HCT116 (cell line): Measurements from ENCODE around the gene ATP8A2. TPM values are rescaled to one million over a fixed set of nuclear protein-coding genes. Genes with fewer than 3 reads are reported as not detected.
A peak's percentile ranks its signal among the peaks of the same experiment; 100 is the strongest.

Experiments
- ATAC-seq: fragments of 200-7000 bp; cut with Tn5 transposase; 2 replicates; pipeline ENCODE4 v1.9.1; 2020; ENCODE audit warnings: mild to moderate bottlenecking, moderate library complexity
- BruUV-seq: library from RNA; stranded (reverse); fragments of 400-500 nt; replicated peaks from 2 replicates; lab custom pipeline; 2021; lab: Mats Ljungman, UMichigan
- CTCF ChIA-PET: fragments of 300-600 bp; sonication (Branson Sonifier 250); formaldehyde crosslinking; loops from one replicate; lab custom pipeline; 2021; ENCODE audit warnings: antibody characterized with exemption; lab: Charles Lee
- POLR2A ChIA-PET: fragments of 300-600, 350-600 bp; sonication (Branson Sonifier 250); formaldehyde crosslinking; loops from one replicate; lab custom pipeline; 2021; ENCODE audit warnings: antibody characterized with exemption; lab: Charles Lee
- RAD21 ChIA-PET, 2 experiments: fragments of 300-600 bp; sonication (Branson Sonifier 250); formaldehyde crosslinking; loops; one replicate each; lab custom pipeline; 2023; ENCODE audit warnings: low total read pairs in 2 of 2; ENCODE audit not compliant: uncharacterized antibody in 2 of 2, unreplicated experiment in 2 of 2, low non-redundant PET in 1 of 2; lab: Charles Lee
- DNase-seq: peaks from one replicate; pipeline ENCODE4 v3.0.0-alpha.2; 2010; ENCODE audit warnings: low read depth, low spot score
- H2AFZ ChIP-seq: fragments of 200-600 bp; shearing (Covaris generic), sonication (generic); 2 replicates; pipeline ENCODE4 v1.6.1; 2017; ENCODE audit warnings: low read depth, mixed run types, mixed read lengths, antibody characterized with exemption, low read length; ENCODE audit not compliant: poor library complexity, severe bottlenecking
- H3K27ac ChIP-seq: 2 replicates; pipeline ENCODE4 v1.5.1; 2012; ENCODE audit warnings: low read depth, low read length
- H3K27me3 ChIP-seq: fragments of 200-600 bp; sonication (generic); 2 replicates; pipeline ENCODE4 v1.6.1; 2016; ENCODE audit warnings: mixed run types, low read length, mixed read lengths; ENCODE audit not compliant: insufficient read depth
- H3K36me3 ChIP-seq, 2 experiments: fragments of 200-500 bp in 1 of 2; fragments of 200-600 bp in 1 of 2; sonication (Bioruptor generic) in 1 of 2; sonication (generic) in 1 of 2; 2 replicates each; pipeline versions ENCODE4 v1.5.1 to v1.6.1; 2014 to 2016; ENCODE audit warnings: low read length in 2 of 2, inconsistent platforms in 1 of 2, mixed read lengths in 1 of 2, mixed run types in 1 of 2; ENCODE audit not compliant: insufficient read depth in 2 of 2, control insufficient read depth in 1 of 2
- H3K4me1 ChIP-seq, 2 experiments: fragments of 200-600 bp in 1 of 2; sonication (generic) in 1 of 2; 2 replicates each; pipeline versions ENCODE4 v1.5.1 to v1.6.1; 2012 to 2017; ENCODE audit warnings: low read length in 2 of 2, inconsistent platforms in 1 of 2, mild to moderate bottlenecking in 1 of 2, mixed read lengths in 1 of 2, mixed run types in 1 of 2, moderate library complexity in 1 of 2; ENCODE audit not compliant: insufficient read depth in 2 of 2, control insufficient read depth in 1 of 2
- H3K4me2 ChIP-seq: fragments of 200-600 bp; sonication (generic); 2 replicates; pipeline ENCODE4 v1.6.1; 2017; ENCODE audit warnings: mixed run types, low read length, mixed read lengths
- H3K4me3 ChIP-seq, 2 experiments: fragments of 200-600 bp in 1 of 2; sonication (generic) in 1 of 2; replicated peaks in 1 of 2; 2 replicates each; pipeline ENCODE4 v1.5.1; 2011 to 2016; ENCODE audit warnings: low read length in 2 of 2, control low read depth in 1 of 2, low read depth in 1 of 2, mild to moderate bottlenecking in 1 of 2, mixed read lengths in 1 of 2, mixed run types in 1 of 2
- H3K79me2 ChIP-seq: fragments of 200-600 bp; sonication (generic); 2 replicates; pipeline ENCODE4 v1.6.1; 2017; ENCODE audit warnings: mild to moderate bottlenecking, mixed run types, low read length, moderate library complexity, mixed read lengths; ENCODE audit not compliant: insufficient read depth
- H3K9ac ChIP-seq: fragments of 200-600 bp; sonication (generic); 2 replicates; pipeline ENCODE4 v1.6.1; 2016; ENCODE audit warnings: low read length, mixed read lengths
- H3K9me2 ChIP-seq: fragments of 200-600 bp; sonication (generic), shearing (Covaris generic); 2 replicates; pipeline ENCODE4 v1.6.1; 2017; ENCODE audit warnings: mixed run types, mild to moderate bottlenecking, moderate library complexity; ENCODE audit not compliant: insufficient read depth
- H3K9me3 ChIP-seq, 2 experiments: fragments of 200-500 bp in 1 of 2; fragments of 200-600 bp in 1 of 2; sonication (Bioruptor generic) in 1 of 2; sonication (generic) in 1 of 2; 2 replicates each; pipeline ENCODE4 v1.6.1; 2014 to 2017; ENCODE audit warnings: low read length in 2 of 2, mixed read lengths in 2 of 2, inconsistent platforms in 1 of 2, low read depth in 1 of 2, mild to moderate bottlenecking in 1 of 2, mixed run types in 1 of 2, moderate library complexity in 1 of 2; ENCODE audit not compliant: control insufficient read depth in 1 of 2, insufficient read depth in 1 of 2
- H4K20me1 ChIP-seq: fragments of 200-600 bp; sonication (generic), shearing (Covaris generic); 2 replicates; pipeline ENCODE4 v1.6.1; 2017; ENCODE audit warnings: mixed run types, mild to moderate bottlenecking, moderate library complexity; ENCODE audit not compliant: insufficient read depth
- EZH2 ChIP-seq: fragments of 200-600 bp; sonication (generic); IDR thresholded peaks from 2 replicates; pipeline ENCODE4 v1.6.1; 2017; ENCODE audit warnings: antibody characterized with exemption, mixed run types
- EZH2phosphoT487 ChIP-seq: fragments of 200-600 bp; IDR thresholded peaks from 2 replicates; pipeline ENCODE4 v1.6.1; 2018; ENCODE audit warnings: antibody characterized with exemption, borderline replicate concordance
- FOSL1 ChIP-seq: IDR thresholded peaks from 2 replicates; pipeline ENCODE4 v1.6.1; 2012; ENCODE audit warnings: low read depth
- JUND ChIP-seq: IDR thresholded peaks from 2 replicates; pipeline ENCODE4 v1.6.1; 2012
- POLR2AphosphoS5 ChIP-seq: IDR thresholded peaks from 2 replicates; pipeline ENCODE4 v1.6.1; 2011; ENCODE audit warnings: mild to moderate bottlenecking, low read depth, low read length, moderate library complexity
- RAD21 ChIP-seq: IDR thresholded peaks from 2 replicates; pipeline ENCODE4 v1.6.1; 2012; ENCODE audit warnings: low read depth, mild to moderate bottlenecking
- SIN3A ChIP-seq: IDR thresholded peaks from 2 replicates; pipeline ENCODE4 v1.6.1; 2012; ENCODE audit warnings: low read depth
- SP1 ChIP-seq: IDR thresholded peaks from 2 replicates; pipeline ENCODE4 v1.6.1; 2012; ENCODE audit warnings: low read depth
- YY1 ChIP-seq: IDR thresholded peaks from 2 replicates; pipeline ENCODE4 v1.6.1; 2011; ENCODE audit warnings: low read length, low read depth, moderate library complexity, mild to moderate bottlenecking; ENCODE audit not compliant: insufficient replicate concordance; ENCODE audit errors: extremely low read depth
- ZFX ChIP-seq: fragments of 450-650 bp; IDR thresholded peaks from 2 replicates; pipeline ENCODE4 v1.6.1; 2017
- intact Hi-C: fragments of 100-400 bp; cut with micrococcal nuclease; formaldehyde crosslinking; loops from 2 replicates; pipeline ENCODE4 v1.10.0; 2022
- total RNA-seq: library from RNA; stranded (reverse); gene quantifications from one replicate; pipeline ENCODE4 v1.2.1, GENCODE V29; 2021; ENCODE audit not compliant: unreplicated experiment
- TF ChIP-seq, protein P1 (sequence below): IDR thresholded peaks from 2 replicates; pipeline ENCODE4 v1.6.1; 2012; ENCODE audit warnings: low read depth
- TF ChIP-seq, protein P2 (sequence below): IDR thresholded peaks from 2 replicates; pipeline ENCODE4 v1.6.1; 2011; ENCODE audit warnings: mild to moderate bottlenecking, low read length, moderate library complexity; ENCODE audit not compliant: insufficient replicate concordance; ENCODE audit errors: extremely low read depth
- TF ChIP-seq, protein P3 (sequence below), 3 experiments: fragments of 200-600 bp in 1 of 3; sonication (generic) in 1 of 3; IDR thresholded peaks in 2 of 3; conservative IDR thresholded peaks in 1 of 3; 2 replicates each; pipeline ENCODE4 v1.5.1; 2012 to 2017; ENCODE audit warnings: low read depth in 2 of 3, low read length in 2 of 3, antibody characterized with exemption in 1 of 3, borderline replicate concordance in 1 of 3, control low read depth in 1 of 3, mild to moderate bottlenecking in 1 of 3, mixed read lengths in 1 of 3, mixed run types in 1 of 3, moderate library complexity in 1 of 3; ENCODE audit not compliant: insufficient read depth in 1 of 3
- TF ChIP-seq, protein P4 (sequence below): IDR thresholded peaks from 2 replicates; pipeline ENCODE4 v1.6.1; 2012

Gene ATP8A2
- total RNA-seq, 1 experiment from 2014 or later, result not detected

DNA sequence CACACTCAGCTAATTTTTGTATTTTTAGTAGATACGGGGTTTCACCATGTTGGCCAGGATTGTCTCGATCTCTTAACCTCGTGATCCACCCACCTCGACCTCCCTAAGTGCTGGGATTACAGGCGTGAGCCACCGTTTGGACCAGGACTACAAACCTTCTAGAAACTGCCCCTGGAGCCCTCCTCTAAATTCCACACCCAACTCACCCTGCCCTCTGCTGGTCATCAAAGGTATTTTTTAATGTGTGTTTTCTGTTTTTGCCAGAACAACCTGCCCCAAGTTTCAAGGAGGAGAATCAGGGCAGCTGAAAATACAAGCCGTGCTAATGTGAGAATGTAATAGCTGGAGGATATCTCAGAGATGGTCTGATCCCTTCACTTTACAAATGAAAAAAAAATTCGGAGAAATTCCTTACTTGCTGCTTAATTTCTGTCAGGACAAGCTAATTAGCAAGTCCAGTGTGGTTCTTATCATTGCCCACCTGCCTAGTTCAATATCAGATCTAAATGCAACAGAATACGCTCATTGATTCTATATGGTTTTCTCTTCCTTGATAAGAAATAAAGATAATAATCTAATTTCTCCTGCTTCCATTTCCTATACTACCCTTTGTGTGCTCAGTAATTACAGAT lies 4.1 kb downstream of the ATP8A2 start:
- TF ChIP-seq ZFX (no peak), EZH2 (no peak), EZH2phosphoT487 (no peak), JUND (no peak), SIN3A (no peak), FOSL1 (no peak), YY1 (no peak), POLR2AphosphoS5 (no peak), SP1 (no peak), RAD21 (peak; percentile 53)
- TF ChIP-seq, protein P1, sequence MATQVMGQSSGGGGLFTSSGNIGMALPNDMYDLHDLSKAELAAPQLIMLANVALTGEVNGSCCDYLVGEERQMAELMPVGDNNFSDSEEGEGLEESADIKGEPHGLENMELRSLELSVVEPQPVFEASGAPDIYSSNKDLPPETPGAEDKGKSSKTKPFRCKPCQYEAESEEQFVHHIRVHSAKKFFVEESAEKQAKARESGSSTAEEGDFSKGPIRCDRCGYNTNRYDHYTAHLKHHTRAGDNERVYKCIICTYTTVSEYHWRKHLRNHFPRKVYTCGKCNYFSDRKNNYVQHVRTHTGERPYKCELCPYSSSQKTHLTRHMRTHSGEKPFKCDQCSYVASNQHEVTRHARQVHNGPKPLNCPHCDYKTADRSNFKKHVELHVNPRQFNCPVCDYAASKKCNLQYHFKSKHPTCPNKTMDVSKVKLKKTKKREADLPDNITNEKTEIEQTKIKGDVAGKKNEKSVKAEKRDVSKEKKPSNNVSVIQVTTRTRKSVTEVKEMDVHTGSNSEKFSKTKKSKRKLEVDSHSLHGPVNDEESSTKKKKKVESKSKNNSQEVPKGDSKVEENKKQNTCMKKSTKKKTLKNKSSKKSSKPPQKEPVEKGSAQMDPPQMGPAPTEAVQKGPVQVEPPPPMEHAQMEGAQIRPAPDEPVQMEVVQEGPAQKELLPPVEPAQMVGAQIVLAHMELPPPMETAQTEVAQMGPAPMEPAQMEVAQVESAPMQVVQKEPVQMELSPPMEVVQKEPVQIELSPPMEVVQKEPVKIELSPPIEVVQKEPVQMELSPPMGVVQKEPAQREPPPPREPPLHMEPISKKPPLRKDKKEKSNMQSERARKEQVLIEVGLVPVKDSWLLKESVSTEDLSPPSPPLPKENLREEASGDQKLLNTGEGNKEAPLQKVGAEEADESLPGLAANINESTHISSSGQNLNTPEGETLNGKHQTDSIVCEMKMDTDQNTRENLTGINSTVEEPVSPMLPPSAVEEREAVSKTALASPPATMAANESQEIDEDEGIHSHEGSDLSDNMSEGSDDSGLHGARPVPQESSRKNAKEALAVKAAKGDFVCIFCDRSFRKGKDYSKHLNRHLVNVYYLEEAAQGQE, result no peak
- TF ChIP-seq, protein P2, sequence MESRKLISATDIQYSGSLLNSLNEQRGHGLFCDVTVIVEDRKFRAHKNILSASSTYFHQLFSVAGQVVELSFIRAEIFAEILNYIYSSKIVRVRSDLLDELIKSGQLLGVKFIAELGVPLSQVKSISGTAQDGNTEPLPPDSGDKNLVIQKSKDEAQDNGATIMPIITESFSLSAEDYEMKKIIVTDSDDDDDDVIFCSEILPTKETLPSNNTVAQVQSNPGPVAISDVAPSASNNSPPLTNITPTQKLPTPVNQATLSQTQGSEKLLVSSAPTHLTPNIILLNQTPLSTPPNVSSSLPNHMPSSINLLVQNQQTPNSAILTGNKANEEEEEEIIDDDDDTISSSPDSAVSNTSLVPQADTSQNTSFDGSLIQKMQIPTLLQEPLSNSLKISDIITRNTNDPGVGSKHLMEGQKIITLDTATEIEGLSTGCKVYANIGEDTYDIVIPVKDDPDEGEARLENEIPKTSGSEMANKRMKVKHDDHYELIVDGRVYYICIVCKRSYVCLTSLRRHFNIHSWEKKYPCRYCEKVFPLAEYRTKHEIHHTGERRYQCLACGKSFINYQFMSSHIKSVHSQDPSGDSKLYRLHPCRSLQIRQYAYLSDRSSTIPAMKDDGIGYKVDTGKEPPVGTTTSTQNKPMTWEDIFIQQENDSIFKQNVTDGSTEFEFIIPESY, result no peak
- TF ChIP-seq, protein P3, sequence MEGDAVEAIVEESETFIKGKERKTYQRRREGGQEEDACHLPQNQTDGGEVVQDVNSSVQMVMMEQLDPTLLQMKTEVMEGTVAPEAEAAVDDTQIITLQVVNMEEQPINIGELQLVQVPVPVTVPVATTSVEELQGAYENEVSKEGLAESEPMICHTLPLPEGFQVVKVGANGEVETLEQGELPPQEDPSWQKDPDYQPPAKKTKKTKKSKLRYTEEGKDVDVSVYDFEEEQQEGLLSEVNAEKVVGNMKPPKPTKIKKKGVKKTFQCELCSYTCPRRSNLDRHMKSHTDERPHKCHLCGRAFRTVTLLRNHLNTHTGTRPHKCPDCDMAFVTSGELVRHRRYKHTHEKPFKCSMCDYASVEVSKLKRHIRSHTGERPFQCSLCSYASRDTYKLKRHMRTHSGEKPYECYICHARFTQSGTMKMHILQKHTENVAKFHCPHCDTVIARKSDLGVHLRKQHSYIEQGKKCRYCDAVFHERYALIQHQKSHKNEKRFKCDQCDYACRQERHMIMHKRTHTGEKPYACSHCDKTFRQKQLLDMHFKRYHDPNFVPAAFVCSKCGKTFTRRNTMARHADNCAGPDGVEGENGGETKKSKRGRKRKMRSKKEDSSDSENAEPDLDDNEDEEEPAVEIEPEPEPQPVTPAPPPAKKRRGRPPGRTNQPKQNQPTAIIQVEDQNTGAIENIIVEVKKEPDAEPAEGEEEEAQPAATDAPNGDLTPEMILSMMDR (IDR thresholded peaks at IDR 0.05 in 2 of 3, conservative IDR thresholded peaks at IDR 0.05 in 1 of 3; ENCODE audit: borderline replicate concordance in 1 of 3, insufficient read depth in 1 of 3, low read depth in 2 of 3, low read length in 2 of 3), result peak; percentile 44 to 66 (median 63); a peak in 5 of 6 replicates
- TF ChIP-seq, protein P4, sequence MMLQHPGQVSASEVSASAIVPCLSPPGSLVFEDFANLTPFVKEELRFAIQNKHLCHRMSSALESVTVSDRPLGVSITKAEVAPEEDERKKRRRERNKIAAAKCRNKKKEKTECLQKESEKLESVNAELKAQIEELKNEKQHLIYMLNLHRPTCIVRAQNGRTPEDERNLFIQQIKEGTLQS, result no peak
- POLR2A ChIA-PET, result no interaction called here
- no peak overlapping the region for H3K27ac ChIP-seq
- no peak overlapping the region for H3K4me3 ChIP-seq
- H3K79me2 ChIP-seq, result no peaks in the 10 kb centered on the region
- no peaks in the 10 kb centered on the region for H3K4me1 ChIP-seq
- DNase-seq (peak; percentile 31), ATAC-seq (peak; percentile 84)
- RAD21 ChIA-PET, result interaction anchor here in 1 of 2 experiments (0.7 kb wide), 1 partner anchor 380 kb away, joined by 3 read pairs; no protein-coding TSS in a partner anchor
- intact Hi-C loops, result loop anchor here (2.0 to 5.0 kb wide), 3 partner anchors 143 to 369 kb away; no protein-coding TSS in a partner anchor
- H4K20me1 ChIP-seq, result no peaks in the 10 kb centered on the region
- H3K4me2 ChIP-seq, result no peak overlapping the region
- H3K9me3 ChIP-seq, result no peaks in the 10 kb centered on the region
- H3K36me3 ChIP-seq, result no peaks in the 10 kb centered on the region
- CTCF ChIA-PET, result interaction anchor here (1.0 to 2.5 kb wide), 8 partner anchors 9 to 380 kb away, joined by 3 to 9 read pairs (median 5); no protein-coding TSS in a partner anchor
- H3K9ac ChIP-seq, result no peak overlapping the region
- H2AFZ ChIP-seq, result no peak overlapping the region
- H3K27me3 ChIP-seq, result no peaks in the 10 kb centered on the region
- no peaks in the 10 kb centered on the region for H3K9me2 ChIP-seq
- no TSS peak for BruUV-seq
